ENCODE measurements around the gene SUMO3.

DNA sequence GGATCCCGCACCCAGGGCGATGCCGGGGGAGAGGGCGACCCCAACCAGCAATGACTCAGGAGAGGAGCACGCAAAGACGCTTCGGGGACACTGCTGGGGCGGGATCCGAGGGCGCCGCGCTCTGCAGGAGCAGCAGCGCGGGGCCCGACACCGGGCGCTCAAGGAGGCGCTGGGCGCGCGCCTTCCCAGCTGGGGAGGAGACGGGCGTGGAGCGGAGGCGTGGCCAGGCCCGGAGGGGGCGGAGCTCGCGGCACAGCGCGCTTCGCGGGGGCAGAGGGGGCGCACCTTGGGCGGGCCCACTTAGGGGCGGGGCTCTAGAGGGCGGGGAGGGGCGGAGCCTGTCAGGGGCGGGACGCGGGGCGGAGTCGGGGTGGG, 369 bp downstream of the SUMO3 start:
- no peak for TF ChIP-seq TBL1XR1 (IDR thresholded peaks at IDR 0.05; ENCODE audit: low read depth, low read length)
- TF ChIP-seq, protein P1, sequence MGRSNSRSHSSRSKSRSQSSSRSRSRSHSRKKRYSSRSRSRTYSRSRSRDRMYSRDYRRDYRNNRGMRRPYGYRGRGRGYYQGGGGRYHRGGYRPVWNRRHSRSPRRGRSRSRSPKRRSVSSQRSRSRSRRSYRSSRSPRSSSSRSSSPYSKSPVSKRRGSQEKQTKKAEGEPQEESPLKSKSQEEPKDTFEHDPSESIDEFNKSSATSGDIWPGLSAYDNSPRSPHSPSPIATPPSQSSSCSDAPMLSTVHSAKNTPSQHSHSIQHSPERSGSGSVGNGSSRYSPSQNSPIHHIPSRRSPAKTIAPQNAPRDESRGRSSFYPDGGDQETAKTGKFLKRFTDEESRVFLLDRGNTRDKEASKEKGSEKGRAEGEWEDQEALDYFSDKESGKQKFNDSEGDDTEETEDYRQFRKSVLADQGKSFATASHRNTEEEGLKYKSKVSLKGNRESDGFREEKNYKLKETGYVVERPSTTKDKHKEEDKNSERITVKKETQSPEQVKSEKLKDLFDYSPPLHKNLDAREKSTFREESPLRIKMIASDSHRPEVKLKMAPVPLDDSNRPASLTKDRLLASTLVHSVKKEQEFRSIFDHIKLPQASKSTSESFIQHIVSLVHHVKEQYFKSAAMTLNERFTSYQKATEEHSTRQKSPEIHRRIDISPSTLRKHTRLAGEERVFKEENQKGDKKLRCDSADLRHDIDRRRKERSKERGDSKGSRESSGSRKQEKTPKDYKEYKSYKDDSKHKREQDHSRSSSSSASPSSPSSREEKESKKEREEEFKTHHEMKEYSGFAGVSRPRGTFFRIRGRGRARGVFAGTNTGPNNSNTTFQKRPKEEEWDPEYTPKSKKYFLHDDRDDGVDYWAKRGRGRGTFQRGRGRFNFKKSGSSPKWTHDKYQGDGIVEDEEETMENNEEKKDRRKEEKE (IDR thresholded peaks at IDR 0.05) = no peak
- TF ChIP-seq, protein P2, sequence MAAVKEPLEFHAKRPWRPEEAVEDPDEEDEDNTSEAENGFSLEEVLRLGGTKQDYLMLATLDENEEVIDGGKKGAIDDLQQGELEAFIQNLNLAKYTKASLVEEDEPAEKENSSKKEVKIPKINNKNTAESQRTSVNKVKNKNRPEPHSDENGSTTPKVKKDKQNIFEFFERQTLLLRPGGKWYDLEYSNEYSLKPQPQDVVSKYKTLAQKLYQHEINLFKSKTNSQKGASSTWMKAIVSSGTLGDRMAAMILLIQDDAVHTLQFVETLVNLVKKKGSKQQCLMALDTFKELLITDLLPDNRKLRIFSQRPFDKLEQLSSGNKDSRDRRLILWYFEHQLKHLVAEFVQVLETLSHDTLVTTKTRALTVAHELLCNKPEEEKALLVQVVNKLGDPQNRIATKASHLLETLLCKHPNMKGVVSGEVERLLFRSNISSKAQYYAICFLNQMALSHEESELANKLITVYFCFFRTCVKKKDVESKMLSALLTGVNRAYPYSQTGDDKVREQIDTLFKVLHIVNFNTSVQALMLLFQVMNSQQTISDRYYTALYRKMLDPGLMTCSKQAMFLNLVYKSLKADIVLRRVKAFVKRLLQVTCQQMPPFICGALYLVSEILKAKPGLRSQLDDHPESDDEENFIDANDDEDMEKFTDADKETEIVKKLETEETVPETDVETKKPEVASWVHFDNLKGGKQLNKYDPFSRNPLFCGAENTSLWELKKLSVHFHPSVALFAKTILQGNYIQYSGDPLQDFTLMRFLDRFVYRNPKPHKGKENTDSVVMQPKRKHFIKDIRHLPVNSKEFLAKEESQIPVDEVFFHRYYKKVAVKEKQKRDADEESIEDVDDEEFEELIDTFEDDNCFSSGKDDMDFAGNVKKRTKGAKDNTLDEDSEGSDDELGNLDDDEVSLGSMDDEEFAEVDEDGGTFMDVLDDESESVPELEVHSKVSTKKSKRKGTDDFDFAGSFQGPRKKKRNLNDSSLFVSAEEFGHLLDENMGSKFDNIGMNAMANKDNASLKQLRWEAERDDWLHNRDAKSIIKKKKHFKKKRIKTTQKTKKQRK (IDR thresholded peaks at IDR 0.05; ENCODE audit: low read depth, low read length) = no peak
- TF ChIP-seq FOS (IDR thresholded peaks at IDR 0.05; ENCODE audit: borderline replicate concordance, extremely low read depth, insufficient read length) = no peak
- TF ChIP-seq, protein P3, sequence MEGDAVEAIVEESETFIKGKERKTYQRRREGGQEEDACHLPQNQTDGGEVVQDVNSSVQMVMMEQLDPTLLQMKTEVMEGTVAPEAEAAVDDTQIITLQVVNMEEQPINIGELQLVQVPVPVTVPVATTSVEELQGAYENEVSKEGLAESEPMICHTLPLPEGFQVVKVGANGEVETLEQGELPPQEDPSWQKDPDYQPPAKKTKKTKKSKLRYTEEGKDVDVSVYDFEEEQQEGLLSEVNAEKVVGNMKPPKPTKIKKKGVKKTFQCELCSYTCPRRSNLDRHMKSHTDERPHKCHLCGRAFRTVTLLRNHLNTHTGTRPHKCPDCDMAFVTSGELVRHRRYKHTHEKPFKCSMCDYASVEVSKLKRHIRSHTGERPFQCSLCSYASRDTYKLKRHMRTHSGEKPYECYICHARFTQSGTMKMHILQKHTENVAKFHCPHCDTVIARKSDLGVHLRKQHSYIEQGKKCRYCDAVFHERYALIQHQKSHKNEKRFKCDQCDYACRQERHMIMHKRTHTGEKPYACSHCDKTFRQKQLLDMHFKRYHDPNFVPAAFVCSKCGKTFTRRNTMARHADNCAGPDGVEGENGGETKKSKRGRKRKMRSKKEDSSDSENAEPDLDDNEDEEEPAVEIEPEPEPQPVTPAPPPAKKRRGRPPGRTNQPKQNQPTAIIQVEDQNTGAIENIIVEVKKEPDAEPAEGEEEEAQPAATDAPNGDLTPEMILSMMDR (IDR thresholded peaks at IDR 0.05 in 2 of 3, conservative IDR thresholded peaks at IDR 0.05 in 1 of 3; ENCODE audit: control insufficient read depth in 2 of 3, extremely low read depth in 1 of 3, insufficient read depth in 1 of 3, low read depth in 3 of 3, low read length in 3 of 3) = no peak
